Measurements from ENCODE around the gene SPDYC. TPM values are rescaled to one million over a fixed set of nuclear protein-coding genes. Genes with fewer than 3 reads are reported as not detected.
"Not testable (repeated sequence)": the region's sequence is repeated elsewhere in the genome, so short reads cannot be mapped to it uniquely, and the experiment has no call there.

SPDYC gene
- total and polyA plus RNA-seq, 2 experiments from 2014 or later, result 0.24 TPM; not detected in 1

GRCh38 chr11:65166893-65167292, 3.1 kb upstream of the SPDYC start:
- Histone ChIP-seq H3K27me3 (no peaks in the 10 kb centered on the region), H3K4me3 (no peak overlapping the region), H3K27ac (no peak overlapping the region), H3K4me1 (ENCODE audit: low read depth) (peaks cover 5% of the 10 kb centered on the region), H3K36me3 (no peaks in the 10 kb centered on the region), H3K9me3 (ENCODE audit: low read depth) (no peaks in the 10 kb centered on the region)
- no peak for DNase-seq (ENCODE audit: low read depth in 1 of 2, low spot score in 1 of 2)
- TF ChIP-seq, protein P1, sequence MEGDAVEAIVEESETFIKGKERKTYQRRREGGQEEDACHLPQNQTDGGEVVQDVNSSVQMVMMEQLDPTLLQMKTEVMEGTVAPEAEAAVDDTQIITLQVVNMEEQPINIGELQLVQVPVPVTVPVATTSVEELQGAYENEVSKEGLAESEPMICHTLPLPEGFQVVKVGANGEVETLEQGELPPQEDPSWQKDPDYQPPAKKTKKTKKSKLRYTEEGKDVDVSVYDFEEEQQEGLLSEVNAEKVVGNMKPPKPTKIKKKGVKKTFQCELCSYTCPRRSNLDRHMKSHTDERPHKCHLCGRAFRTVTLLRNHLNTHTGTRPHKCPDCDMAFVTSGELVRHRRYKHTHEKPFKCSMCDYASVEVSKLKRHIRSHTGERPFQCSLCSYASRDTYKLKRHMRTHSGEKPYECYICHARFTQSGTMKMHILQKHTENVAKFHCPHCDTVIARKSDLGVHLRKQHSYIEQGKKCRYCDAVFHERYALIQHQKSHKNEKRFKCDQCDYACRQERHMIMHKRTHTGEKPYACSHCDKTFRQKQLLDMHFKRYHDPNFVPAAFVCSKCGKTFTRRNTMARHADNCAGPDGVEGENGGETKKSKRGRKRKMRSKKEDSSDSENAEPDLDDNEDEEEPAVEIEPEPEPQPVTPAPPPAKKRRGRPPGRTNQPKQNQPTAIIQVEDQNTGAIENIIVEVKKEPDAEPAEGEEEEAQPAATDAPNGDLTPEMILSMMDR (IDR thresholded peaks at IDR 0.05; ENCODE audit: low read depth, low read length), result no peak

GRCh38 chr11:65167656-65168055, 2.4 kb upstream of the SPDYC start:
- H3K4me1 ChIP-seq (ENCODE audit: low read depth), result peaks cover 5% of the 10 kb centered on the region
- no peak overlapping the region for H3K27ac ChIP-seq
- H3K27me3 ChIP-seq, result no peaks in the 10 kb centered on the region
- DNase-seq (ENCODE audit: low read depth in 1 of 2, low spot score in 1 of 2), result no peak
- TF ChIP-seq, protein P1 (IDR thresholded peaks at IDR 0.05; ENCODE audit: low read depth, low read length), result no peak
- H3K9me3 ChIP-seq (ENCODE audit: low read depth), result no peaks in the 10 kb centered on the region
- H3K36me3 ChIP-seq, result no peaks in the 10 kb centered on the region
- H3K4me3 ChIP-seq, result no peak overlapping the region

GRCh38 chr11:65169164-65169641, 830 bp upstream of the SPDYC start:
- DNase-seq (ENCODE audit: low read depth in 1 of 2, low spot score in 1 of 2), result peak in 1 of 2 donors; percentile 69
- no peaks in the 10 kb centered on the region for H3K9me3 ChIP-seq (ENCODE audit: low read depth)
- H3K27ac ChIP-seq, result no peak overlapping the region
- TF ChIP-seq, protein P1 (IDR thresholded peaks at IDR 0.05; ENCODE audit: low read depth, low read length), result no peak
- H3K4me3 ChIP-seq, result no peak overlapping the region
- no peaks in the 10 kb centered on the region for H3K27me3 ChIP-seq
- H3K4me1 ChIP-seq (ENCODE audit: low read depth), result peaks cover 5% of the 10 kb centered on the region
- H3K36me3 ChIP-seq, result no peaks in the 10 kb centered on the region

DNA sequence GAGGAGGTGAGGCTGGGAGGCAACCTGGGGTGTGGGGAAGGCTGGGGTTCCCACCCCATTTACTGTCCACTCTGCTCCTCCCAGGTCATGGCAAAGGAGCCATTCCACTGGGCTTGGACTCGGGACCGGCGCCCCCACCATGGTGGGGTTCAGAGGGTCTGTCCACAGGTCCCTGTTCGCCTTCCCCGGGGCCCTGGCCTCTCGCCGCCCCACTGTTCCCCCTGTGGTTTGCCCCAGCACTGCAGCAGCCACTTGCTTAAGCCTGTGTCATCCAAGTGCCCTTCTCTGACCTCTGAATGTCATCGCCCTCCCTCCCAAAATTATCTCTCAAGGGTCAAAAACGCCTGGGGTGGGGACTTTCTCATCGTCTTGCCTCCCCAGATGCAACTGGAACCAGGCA, 2.6 kb downstream of the SPDYC start:
- Histone ChIP-seq H3K27me3 (no peaks in the 10 kb centered on the region), H3K9me3 (ENCODE audit: low read depth) (no peaks in the 10 kb centered on the region), H3K27ac (no peak overlapping the region), H3K36me3 (no peaks in the 10 kb centered on the region), H3K4me1 (ENCODE audit: low read depth) (peaks cover 5% of the 10 kb centered on the region), H3K4me3 (no peak overlapping the region)
- no peak for DNase-seq (ENCODE audit: low read depth in 1 of 2, low spot score in 1 of 2)
- TF ChIP-seq, protein P1 (IDR thresholded peaks at IDR 0.05; ENCODE audit: low read depth, low read length), result no peak

DNA sequence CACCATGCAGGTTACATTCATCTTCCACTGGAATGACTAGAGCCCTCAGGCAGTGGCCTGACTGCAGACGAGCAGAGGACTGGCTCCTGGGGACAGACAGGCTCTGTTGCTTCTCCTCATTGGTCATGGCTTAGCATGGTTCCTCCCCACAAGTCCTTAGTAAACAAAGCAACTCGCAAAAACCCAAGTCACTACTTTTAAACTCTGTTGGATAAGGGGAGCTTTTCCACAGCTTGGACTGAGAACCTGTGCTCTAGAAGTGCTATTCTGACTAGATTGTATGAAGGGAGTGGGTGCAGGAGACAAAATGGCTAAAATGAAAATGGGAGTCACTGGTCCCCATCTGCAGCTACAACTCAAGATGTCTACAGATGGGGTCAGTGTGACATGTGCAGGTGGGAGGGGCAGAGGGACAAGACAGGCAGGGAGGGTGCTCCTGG, 4.6 kb downstream of the SPDYC start:
- not testable (repeated sequence) for H3K4me3 ChIP-seq; H3K27me3 ChIP-seq; H3K36me3 ChIP-seq; H3K4me1 ChIP-seq (ENCODE audit: low read depth); H3K9me3 ChIP-seq (ENCODE audit: low read depth); DNase-seq (ENCODE audit: low read depth in 1 of 2, low spot score in 1 of 2)
- H3K27ac ChIP-seq, result peak overlapping the region; percentile 26

DNA sequence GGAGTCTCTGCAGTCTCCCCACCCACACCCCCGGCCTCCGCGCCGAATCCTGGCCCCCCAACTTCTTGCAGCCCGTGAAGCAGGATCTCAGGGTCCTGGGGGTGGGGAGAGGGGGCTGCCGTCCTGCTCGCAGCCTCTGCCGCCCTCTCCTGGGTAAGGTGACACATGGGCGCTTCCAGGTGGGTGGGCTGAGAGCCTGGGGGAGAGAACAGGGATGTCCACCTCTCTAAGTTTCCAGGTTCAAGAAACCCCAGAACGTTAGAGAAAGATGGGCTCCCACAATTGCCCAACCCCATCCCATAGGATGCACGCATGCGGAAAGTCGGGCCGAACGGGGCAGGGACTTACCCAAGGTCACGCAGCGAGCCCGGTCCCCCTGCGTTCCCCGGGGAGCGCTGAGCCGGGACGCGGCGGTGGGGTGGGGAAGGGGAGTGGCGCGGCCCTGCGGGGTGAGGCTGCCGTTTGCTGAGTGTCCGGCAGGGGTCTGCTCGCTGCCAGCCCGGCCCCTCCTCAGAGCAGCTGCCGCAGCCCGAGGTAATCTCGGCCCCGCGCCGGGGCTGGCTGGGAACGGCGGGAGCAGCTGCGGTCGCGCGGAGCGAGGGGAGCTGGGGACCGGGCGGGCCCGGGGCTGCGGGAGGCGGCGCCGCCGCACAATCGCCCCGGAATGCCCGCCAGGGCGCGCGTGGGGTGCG, 11.0 kb downstream of the SPDYC start:
- Histone ChIP-seq H3K4me3 (peak overlapping the region; percentile 74), H3K9me3 (ENCODE audit: low read depth) (no peaks in the 10 kb centered on the region), H3K27me3 (no peaks in the 10 kb centered on the region), H3K36me3 (no peaks in the 10 kb centered on the region), H3K4me1 (ENCODE audit: low read depth) (peaks cover 12% of the 10 kb centered on the region), H3K27ac (peak overlapping the region; percentile 87)
- TF ChIP-seq, protein P1 (IDR thresholded peaks at IDR 0.05; ENCODE audit: low read depth, low read length), result peak; percentile 38
- peak; percentile 72 to 90 for DNase-seq (ENCODE audit: low read depth in 1 of 2, low spot score in 1 of 2)
